TTC549 (cell line): ENCODE data around the gene KRTAP9-9.
"Not testable (repeated sequence)": the region's sequence is repeated elsewhere in the genome, so short reads cannot be mapped to it uniquely, and the experiment has no call there.

Experiments
- FAIRE-seq: peaks from 2 replicates; lab custom pipeline; 2012; peaks lifted over from hg19 to GRCh38; lab: Jason Lieb, UNC

Gene KRTAP9-9

DNA sequence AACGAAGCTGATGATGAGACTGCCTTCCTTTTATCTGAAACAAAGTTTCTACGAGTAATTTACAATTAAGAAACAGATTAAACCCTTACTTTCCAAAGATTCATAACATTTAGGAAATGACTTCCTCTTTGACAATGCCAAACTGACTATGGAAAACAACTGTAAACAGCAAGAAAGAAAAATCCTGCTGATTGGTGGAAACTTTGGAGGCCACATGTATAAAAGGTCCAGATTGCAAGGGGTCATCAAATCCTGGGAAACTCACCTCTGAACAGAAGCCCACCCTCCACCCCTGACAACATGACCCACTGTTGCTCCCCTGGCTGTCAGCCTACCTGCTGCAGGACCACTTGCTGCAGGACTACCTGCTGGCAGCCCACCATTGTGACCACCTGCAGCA is 9.9 kb downstream of the KRTAP9-9 start, which contains the start of gene KRTAP9-6:
Gene KRTAP9-6 (plus strand): TSS at position 301 of the 400 bp plus-strand sequence. CDS start 0 bp downstream, at position 301.
- FAIRE-seq, result no peak

DNA sequence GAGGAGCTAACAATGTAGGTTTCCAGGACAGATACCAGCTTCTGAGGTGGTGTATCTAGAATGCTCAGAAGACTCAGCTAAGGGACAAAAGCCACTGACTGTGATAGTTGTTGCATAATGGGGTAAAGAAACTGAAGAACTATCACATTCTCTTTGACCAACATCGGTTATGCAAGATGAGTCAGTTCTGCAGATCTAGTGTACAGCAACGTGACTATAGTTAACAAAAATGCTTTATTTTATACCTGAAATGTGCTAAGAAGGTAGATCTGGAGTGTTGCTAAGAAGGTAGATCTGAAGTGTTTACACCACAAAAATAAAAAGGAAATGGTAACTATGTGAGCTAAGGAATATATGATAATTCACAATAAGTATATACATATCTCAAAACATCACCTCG is 12.5 kb downstream of the KRTAP9-9 start:
- FAIRE-seq, result no peak

DNA sequence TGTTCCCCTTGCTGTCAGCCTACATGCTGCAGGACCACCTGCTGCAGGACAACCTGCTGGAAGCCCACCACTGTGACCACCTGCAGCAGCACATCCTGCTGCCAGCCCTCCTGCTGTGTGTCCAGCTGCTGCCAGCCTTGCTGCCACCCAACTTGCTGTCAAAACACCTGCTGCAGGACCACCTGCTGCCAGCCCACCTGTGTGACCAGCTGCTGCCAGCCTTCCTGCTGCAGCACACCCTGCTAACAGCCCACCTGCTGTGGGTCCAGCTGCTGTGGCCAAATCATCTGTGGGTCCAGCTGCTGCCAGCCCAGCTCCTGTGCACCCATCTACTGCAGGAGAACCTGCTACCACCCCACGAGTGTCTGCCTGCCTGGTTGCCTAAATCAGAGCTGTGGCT is 16.1 kb downstream of the KRTAP9-9 start:
- not testable (repeated sequence) for FAIRE-seq

DNA sequence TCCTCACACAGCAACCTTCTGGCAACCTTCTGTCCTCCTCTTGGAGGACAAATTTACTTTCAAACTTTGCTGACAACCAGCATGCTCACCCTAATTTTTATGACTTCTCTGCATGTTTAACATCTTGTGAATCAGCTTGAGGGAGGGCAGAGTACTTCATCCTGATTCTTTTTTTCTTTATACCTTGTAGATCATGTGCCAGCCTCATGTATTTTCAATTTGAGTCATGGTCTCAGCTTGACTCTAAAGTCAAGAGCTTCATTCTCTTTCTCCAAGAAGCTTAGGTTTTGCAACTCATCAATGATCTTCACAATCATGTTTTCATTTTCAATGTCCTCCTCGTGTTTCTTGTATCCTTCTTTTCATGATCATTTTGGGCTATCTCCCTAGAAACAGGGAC is 16.7 kb downstream of the KRTAP9-9 start:
- FAIRE-seq, result no peak

DNA sequence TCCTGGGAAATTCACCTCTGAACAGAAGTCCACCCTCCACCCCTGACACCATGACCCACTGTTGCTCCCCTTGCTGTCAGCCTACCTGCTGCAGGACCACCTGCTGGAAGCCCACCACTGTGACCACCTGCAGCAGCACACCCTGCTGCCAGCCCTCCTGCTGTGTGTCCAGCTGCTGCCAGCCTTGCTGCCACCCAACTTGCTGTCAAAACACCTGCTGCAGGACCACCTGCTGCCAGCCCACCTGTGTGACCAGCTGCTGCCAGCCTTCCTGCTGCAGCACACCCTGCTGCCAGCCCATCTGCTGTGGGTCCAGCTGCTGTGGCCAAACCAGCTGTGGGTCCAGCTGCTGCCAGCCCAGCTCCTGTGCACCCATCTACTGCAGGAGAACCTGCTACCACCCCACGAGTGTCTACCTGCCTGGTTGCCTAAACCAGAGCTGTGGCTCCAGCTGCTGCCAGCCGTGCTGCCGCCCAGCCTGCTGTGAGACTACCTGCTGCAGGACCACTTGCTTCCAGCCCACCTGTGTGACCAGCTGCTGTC is 20.5 kb downstream of the KRTAP9-9 start, which contains the start of gene KRTAP9-7:
Gene KRTAP9-7 (plus strand): TSS at position 51 of the 543 bp plus-strand sequence. CDS start 0 bp downstream, at position 51.
- not testable (repeated sequence) for FAIRE-seq

DNA sequence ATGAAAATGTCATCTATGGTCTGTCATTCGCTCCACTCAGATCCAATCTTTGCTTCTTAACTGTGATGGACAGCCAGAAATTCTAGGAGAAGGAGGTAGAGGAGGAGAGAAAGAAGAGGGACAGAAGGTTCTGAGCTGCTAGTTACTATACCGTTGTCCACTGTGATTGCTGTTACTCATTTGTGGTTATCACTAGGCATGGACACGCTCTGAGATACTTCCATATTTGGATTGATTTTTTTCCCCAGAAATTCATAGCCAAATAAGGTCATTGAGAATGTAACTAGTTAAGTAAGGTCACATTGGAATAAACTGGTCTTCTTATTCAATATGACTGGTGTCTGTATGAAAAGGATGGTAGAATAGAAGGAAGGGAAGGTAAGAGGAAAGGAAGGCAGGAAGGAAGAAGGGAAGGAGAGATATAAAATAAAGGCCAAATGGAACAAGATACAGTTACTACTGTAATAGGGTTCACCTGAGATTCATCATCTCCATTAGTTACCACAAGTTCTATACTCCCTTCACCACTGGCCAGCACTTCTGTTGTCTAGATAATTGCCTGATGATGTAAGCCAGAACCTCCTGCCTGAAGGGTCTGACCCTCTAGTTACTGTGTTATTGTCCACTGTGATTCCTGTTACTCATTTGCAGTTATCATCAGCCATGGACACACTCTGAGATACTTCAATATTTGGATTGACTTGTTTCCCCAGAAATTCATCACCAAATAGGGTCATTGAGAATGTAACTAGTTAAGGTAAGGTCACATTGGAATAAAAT is 23.2 kb downstream of the KRTAP9-9 start:
- no peak for FAIRE-seq

DNA sequence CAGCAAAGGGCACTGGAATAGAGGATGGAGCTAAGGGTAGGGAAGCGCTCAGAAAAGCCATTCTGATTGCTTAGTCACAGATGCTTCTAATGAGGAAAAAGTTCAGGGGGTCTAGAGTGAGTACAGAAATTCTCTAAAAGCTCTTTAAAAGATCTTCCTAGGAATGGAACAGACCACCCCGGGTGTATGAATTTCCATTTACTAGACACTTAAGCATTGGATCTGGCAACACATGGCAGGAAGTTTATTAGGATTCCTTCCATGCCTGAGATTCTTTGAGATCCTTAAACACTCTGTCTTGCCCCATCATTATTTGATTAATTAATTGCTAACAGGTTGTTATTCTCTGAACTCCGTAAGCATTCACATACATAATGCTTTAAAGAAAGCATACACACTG is 28.9 kb downstream of the KRTAP9-9 start:
- FAIRE-seq, result no peak

DNA sequence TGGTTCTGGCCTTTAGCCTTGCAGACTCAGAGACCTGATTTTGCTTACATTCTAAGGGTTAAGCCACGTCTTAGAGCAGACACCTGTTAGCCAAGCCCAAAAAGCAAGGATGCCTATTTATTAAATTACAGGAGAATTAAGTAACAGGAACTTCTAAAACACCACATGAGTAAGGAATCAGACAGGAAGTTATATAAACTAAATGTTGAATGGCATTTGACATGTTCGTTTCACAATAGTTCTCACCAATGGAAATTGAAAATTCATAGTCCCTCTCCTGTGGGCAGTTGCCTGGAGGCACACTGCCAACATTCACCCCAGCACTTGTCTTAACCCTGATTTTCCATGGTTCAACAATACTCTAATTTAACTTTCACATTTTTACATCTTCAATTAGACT is 29.4 kb downstream of the KRTAP9-9 start:
- FAIRE-seq, result no peak

DNA sequence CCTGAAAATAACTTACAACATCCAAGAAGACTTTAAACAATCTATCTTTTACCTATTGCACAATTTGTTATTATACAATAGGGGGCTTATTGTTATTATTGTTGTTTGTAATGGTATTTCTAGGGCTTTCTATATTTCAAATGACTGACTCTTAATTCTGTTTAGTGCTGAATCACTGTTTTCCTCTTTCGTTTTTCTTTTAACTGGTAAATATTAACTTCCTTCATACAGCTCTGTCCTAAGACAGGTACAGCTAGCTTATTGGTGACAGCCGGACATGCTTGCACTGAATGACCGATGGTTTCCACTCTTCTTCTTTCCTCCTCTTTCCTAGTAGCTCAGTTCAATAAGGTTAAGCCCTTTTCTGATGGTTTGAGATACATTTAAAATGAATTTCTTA is 31.9 kb downstream of the KRTAP9-9 start:
- FAIRE-seq, result no peak

DNA sequence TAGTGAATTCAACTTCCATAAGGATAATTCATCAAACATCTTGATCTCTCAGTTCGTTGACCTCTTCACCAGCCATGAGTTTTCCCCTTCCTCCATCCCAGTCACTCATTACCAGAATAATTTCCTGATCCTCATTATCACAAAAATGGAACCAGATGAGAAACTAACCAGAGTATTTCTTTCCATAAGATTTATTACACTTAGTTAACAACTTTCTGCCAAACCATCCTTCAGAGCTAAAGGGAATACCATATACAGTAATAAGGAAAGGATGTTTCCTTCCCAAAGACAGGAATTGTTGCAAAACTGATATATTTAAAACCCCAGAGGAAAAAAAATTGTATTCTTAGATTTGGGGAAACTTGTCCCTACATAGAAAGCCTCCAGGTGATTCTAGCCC is 38.8 kb downstream of the KRTAP9-9 start:
- no peak for FAIRE-seq

DNA sequence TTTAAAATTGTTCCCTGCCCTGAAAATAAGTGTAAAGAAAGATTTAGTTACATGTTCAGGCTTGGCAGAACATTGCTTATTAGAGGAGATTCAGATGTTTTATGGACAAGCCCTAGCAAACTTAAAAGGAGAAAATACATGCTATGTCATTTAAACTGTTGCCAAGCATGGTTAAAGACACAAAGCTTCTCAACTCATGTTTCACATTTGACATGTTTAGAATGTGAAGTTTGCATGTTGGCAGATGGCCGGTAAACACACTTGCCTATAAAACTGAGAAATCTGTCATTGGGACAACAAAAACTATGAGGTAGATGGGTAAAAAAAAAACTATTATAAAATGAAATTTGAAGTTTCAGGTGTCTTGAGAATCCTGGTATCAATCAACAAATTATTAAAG is 41.7 kb downstream of the KRTAP9-9 start:
- FAIRE-seq, result no peak

DNA sequence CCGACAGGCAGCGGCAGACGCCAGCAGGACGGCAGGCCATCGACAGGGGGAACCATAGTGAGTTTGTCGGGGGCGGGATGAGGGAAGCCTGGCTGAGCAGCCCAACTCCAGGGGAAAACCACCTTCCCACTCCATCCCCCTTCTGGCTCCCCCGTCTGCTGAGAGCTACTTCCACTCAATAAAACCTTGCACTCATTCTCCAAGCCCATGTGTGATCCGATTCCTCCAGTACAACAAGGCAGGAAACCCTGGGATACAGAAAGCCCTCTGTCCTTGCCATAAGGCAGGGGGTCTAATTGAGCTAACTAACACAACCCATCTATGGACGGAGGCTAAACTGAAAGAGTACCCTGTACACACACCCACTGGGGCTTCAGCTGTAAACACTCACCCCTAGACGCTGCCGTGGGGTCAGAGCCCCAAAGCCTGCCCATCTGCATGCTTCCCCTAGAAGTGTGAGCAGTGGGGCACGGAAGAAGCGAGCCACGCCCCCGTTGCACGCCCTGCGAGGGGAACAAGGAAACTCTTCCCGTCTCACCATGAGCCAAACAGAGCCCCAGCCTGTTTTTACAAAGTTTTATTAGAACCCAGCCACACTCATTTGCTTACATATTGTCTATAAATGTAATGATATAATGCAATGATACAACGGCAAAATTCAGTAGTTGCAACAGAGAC is 43.4 kb downstream of the KRTAP9-9 start:
- FAIRE-seq, result no peak

DNA sequence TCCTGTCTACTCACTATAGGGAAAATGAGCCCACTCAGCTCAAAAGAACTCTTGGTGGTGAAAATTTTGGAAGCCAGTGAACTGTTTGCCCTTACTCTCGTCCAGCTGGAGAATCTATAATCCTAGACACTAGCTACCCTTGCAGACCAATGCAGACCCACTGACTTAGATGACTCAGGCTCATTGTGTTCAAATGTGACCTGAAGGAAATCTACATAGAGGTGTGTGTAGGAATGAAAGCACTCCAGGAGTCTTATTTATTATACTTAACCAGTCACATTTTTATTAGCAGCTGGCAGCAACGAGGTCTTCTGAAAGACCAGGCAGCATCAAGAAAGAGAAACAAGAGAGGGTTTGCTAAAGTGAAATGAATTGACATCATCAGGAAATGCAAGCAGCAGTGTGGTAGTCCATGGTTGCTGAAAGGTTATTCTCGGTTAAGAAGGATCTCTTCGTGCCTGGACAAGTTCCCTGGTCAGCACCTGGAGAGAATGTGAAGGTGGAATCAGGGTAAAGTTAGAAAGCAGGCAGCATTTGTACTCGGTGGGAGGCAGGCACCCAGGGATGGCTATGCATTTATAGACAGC is 46.1 kb downstream of the KRTAP9-9 start:
- FAIRE-seq, result no peak

DNA sequence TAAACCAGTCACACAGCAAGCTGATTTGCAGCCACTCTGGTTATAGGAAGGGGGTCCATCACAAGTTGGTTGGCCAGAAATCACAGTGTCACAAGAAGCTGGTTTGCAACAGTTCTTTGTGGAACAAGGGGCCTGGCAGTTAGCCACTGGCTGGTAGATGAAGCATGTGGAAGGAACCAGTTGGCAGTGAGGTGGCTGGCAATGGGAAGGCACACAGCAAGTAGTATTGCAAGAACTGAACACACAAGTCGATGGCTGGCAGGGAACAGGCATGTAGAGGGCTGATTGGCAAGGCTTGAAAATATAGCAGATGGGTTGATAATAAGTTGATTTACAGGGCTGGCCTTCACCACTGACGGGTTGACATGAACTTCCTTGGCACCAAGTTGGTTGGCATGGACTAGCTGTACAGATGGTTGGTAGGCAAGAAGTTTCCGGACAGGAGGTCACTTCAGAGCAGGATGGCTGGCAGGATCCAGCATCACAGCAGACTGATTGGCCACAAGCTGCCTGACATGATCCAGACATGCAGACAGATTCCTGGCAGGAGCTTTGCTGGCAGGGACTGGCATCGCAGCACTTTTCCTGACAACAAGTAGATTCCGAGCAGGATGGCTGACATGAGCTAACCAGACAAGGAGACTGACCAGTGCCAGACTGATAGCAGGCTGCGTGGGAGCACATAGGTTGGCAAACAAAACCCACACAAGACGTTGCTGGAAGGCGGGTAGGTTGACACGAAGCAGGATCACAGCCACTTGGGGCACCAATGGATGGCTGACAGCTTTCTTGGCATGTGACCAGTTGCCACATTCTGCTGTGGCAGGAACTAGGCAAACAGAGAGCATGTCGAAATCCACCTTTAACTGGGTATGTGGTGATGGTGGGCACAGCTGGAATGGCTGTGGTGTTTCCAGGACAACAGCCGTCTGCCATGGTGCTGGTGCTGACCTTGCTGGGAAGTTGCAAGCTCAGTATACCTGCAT is 47.0 kb downstream of the KRTAP9-9 start, which contains the start of gene KRTAP29-1:
Gene KRTAP29-1 (minus strand): TSS at position 936 of the 986 bp plus-strand sequence. CDS start 0 bp downstream, at position 936.
- no peak for FAIRE-seq

DNA sequence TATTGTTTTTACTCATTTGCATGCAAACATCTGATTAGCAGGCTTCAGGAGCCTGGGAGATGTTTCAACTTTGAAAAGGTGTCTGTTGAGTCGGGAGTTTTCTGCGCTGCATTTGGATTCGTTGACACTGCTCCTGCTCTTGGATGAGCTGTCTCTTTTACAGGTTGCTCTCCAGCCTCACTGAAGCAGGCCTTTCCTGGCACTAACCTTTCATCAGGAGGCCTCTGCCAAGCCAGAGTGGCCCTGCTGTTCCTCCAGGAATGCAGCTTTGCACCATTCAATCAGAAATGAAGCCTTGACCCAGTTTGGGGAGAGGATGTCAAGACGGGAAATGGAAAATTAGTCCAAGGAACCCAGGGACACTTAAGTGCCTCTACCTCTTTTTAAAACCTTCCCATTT is 47.8 kb downstream of the KRTAP9-9 start:
- FAIRE-seq, result no peak

DNA sequence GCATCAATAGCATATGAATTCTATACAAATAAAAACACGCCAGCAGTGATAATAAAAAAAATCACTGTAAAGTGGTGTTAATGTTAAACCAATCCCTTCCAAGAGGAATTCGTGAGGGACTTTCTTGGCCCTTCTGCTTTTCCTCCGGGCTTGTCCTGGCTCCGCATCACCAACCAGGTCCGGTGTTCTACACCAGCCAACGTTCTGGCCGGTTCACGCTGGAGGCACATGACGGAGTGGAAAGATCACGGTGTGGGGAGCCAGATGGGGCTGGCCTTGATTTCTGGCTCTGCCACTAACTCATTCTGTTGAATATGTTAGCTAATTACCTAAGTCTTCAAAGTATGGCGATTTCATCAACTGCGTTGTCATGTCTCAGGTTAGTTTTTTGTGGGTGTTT is 48.9 kb downstream of the KRTAP9-9 start:
- FAIRE-seq, result no peak
